ENCODE measurements around the gene CHST10.
"Not testable (repeated sequence)": the region's sequence is repeated elsewhere in the genome, so short reads cannot be mapped to it uniquely, and the experiment has no call there.

The CHST10 gene

GRCh38 chr2:100376836-100377235 is 40.6 kb downstream of the CHST10 start:
- peaks cover 1 to 9% (median 5%) of the 10 kb centered on the region in 11 experiments; a peak in 17 of 22 replicates for H3K9me3 ChIP-seq (replicated peaks in 1 of 11)
- H3K4me3 ChIP-seq: no peak overlapping the region
- no peaks in the 10 kb centered on the region for H3K27me3 ChIP-seq
- no peak overlapping the region for H3K27ac ChIP-seq
- no peak overlapping the region for H3K4me2 ChIP-seq
- H3K9ac ChIP-seq: no peak overlapping the region
- H3K4me1 ChIP-seq: peaks cover 0 to 4% (median 0%) of the 10 kb centered on the region in 10 experiments; a peak in 1 of 20 replicates
- no peak for TF ChIP-seq Cebpa-rat (IDR thresholded peaks at IDR 0.05)
- no peaks in the 10 kb centered on the region for H4K20me1 ChIP-seq
- H3K36me3 ChIP-seq: no peaks in the 10 kb centered on the region

DNA sequence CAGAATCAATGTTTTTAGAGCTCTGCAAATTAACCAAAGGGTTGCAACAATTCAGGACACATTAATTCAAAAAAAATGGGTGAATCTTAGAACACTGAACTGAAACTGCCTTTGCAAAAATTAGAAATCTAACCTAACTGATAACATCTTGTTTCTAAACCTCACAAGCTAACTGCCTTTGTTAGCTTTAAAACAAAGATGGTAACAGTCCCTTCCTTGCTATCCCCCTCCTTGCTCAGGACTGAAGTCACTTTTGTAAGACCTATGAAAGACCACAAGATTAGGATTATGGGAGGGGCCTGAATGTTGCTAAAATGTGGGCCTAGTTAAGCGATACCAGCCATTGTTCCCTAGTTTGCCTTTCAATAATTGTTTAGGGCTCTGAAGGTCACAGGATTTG is 50.3 kb downstream of the CHST10 start:
- H3K4me3 ChIP-seq: no peak overlapping the region
- H3K27ac ChIP-seq: no peak overlapping the region
- peaks cover 0 to 9% (median 0%) of the 10 kb centered on the region in 10 experiments; a peak in 3 of 20 replicates for H3K4me1 ChIP-seq
- TF ChIP-seq Cebpa-rat (IDR thresholded peaks at IDR 0.05): no peak
- no peaks in the 10 kb centered on the region for H4K20me1 ChIP-seq
- no peak overlapping the region for H3K9ac ChIP-seq
- peaks cover 28 to 54% (median 39%) of the 10 kb centered on the region in 11 experiments for H3K9me3 ChIP-seq (replicated peaks in 1 of 11)
- H3K36me3 ChIP-seq: no peaks in the 10 kb centered on the region
- no peaks in the 10 kb centered on the region for H3K27me3 ChIP-seq
- no peak overlapping the region for H3K4me2 ChIP-seq

DNA sequence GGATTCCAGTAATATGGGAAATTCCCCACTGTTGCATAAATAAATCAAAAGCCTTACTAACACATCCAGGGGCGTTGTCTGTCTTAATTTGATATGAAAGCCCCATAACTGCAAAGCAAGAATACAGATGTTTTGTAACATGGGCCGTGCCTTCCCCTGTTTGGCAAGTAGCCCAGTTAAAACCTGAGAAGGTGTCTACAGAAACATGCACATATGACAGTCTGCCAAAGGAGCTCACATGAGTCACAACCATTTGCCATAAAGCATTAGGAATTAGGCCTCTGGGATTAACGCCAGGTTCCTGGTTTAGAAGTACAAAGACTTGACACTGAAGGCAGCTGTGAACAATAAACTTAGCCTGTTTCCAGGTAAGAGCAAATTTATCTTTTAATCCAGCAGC is 52.0 kb downstream of the CHST10 start:
- no peaks in the 10 kb centered on the region for H3K36me3 ChIP-seq
- H3K4me1 ChIP-seq: peaks cover 0 to 9% (median 0%) of the 10 kb centered on the region in 10 experiments; a peak in 3 of 20 replicates
- no peak for TF ChIP-seq Cebpa-rat (IDR thresholded peaks at IDR 0.05)
- H4K20me1 ChIP-seq: no peaks in the 10 kb centered on the region
- no peak overlapping the region for H3K9ac ChIP-seq
- no peak overlapping the region for H3K27ac ChIP-seq
- H3K27me3 ChIP-seq: no peaks in the 10 kb centered on the region
- H3K4me3 ChIP-seq: no peak overlapping the region
- no peak overlapping the region for H3K4me2 ChIP-seq
- H3K9me3 ChIP-seq (replicated peaks in 1 of 11): peaks cover 33 to 55% (median 44%) of the 10 kb centered on the region in 11 experiments

DNA sequence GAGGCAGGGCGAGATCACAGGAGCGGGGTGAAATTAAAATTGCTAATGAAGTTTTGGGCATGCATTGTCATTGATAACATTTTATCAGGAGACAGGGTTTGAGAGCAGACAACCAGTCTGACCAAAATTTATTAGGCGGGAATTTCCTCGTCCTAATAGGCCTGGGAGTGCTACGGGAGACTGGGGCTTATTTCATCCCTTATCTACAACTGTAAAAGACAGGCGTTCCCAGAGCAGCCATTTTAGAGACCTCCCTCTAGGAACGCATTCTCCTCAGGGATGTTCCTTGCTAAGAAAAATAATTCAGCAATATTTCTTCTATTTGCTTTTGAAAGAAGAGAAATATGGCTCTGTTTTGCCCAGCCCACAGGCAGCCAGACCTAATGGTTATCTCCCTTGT is 55.2 kb downstream of the CHST10 start:
- H4K20me1 ChIP-seq, H3K36me3 ChIP-seq, H3K9ac ChIP-seq, H3K4me2 ChIP-seq, H3K27me3 ChIP-seq, H3K4me1 ChIP-seq, H3K4me3 ChIP-seq, H3K27ac ChIP-seq: not testable (repeated sequence)
- H3K9me3 ChIP-seq (replicated peaks in 1 of 11): peaks cover 32 to 60% (median 37%) of the 10 kb centered on the region in 11 experiments

GRCh38 chr2:100359576-100359975 is 57.9 kb downstream of the CHST10 start:
- Histone ChIP-seq H3K4me2 (no peak overlapping the region), H3K27me3 (no peaks in the 10 kb centered on the region), H4K20me1 (no peaks in the 10 kb centered on the region), H3K36me3 (no peaks in the 10 kb centered on the region), H3K9ac (no peak overlapping the region), H3K27ac (no peak overlapping the region), H3K9me3 (replicated peaks in 1 of 11) (peaks cover 37 to 74% (median 47%) of the 10 kb centered on the region in 11 experiments), H3K4me1 (no peaks in the 10 kb centered on the region), H3K4me3 (no peak overlapping the region)
- no peak for TF ChIP-seq Cebpa-rat (IDR thresholded peaks at IDR 0.05)

- H3K27ac ChIP-seq: no peak overlapping the region
- no peak for TF ChIP-seq Cebpa-rat (IDR thresholded peaks at IDR 0.05)
These were observed 58.9 kb downstream of the CHST10 start for GRCh38 chr2:100358554-100358953.

DNA sequence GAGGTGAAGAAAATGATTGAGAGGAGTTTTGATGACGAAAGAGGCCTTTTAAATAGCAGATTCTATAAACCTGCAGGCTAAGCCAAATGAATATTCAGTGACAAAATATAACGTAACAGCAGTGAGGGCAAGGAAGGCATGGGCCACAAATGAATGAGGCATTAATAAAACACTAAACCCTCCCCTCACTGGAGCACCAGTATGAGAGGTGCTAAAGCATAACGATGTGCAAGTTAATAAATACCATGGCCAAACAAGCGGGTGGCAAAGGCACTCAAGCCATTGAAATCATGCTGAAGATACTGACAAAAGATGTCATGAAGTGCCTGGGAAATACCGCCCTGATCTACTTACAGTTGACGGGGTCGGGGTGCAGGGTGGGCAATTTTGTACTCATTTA is 64.9 kb downstream of the CHST10 start:
- no peaks in the 10 kb centered on the region for H3K27me3 ChIP-seq
- TF ChIP-seq Cebpa-rat (IDR thresholded peaks at IDR 0.05): no peak
- H3K4me1 ChIP-seq: no peaks in the 10 kb centered on the region
- H3K36me3 ChIP-seq: no peaks in the 10 kb centered on the region
- H3K9ac ChIP-seq: no peak overlapping the region
- H3K27ac ChIP-seq: no peak overlapping the region
- H3K4me3 ChIP-seq: no peak overlapping the region
- peaks cover 20 to 39% (median 30%) of the 10 kb centered on the region in 11 experiments; a peak in 20 of 22 replicates for H3K9me3 ChIP-seq (replicated peaks in 1 of 11)
- no peak overlapping the region for H3K4me2 ChIP-seq
- no peaks in the 10 kb centered on the region for H4K20me1 ChIP-seq

More at GRCh38 chr2:100358554-100358953, 58.9 kb downstream of the CHST10 start:
- no peak overlapping the region for H3K4me2 ChIP-seq
- no peaks in the 10 kb centered on the region for H3K4me1 ChIP-seq
- peaks cover 37 to 69% (median 46%) of the 10 kb centered on the region in 11 experiments for H3K9me3 ChIP-seq (replicated peaks in 1 of 11)
- H3K36me3 ChIP-seq: no peaks in the 10 kb centered on the region
- no peaks in the 10 kb centered on the region for H3K27me3 ChIP-seq
- H3K4me3 ChIP-seq: no peak overlapping the region
- H4K20me1 ChIP-seq: no peaks in the 10 kb centered on the region
- H3K9ac ChIP-seq: no peak overlapping the region

- Histone ChIP-seq H3K4me1 (no peaks in the 10 kb centered on the region), H3K27me3 (no peaks in the 10 kb centered on the region), H4K20me1 (no peaks in the 10 kb centered on the region), H3K9ac (no peak overlapping the region), H3K4me2 (no peak overlapping the region), H3K27ac (no peak overlapping the region), H3K9me3 (replicated peaks in 1 of 11) (peaks cover 13 to 29% (median 25%) of the 10 kb centered on the region in 11 experiments; a peak in 20 of 22 replicates), H3K36me3 (no peaks in the 10 kb centered on the region), H3K4me3 (no peak overlapping the region)
- no peak for TF ChIP-seq Cebpa-rat (IDR thresholded peaks at IDR 0.05)
These were observed 66.7 kb downstream of the CHST10 start for GRCh38 chr2:100350661-100351185.

DNA sequence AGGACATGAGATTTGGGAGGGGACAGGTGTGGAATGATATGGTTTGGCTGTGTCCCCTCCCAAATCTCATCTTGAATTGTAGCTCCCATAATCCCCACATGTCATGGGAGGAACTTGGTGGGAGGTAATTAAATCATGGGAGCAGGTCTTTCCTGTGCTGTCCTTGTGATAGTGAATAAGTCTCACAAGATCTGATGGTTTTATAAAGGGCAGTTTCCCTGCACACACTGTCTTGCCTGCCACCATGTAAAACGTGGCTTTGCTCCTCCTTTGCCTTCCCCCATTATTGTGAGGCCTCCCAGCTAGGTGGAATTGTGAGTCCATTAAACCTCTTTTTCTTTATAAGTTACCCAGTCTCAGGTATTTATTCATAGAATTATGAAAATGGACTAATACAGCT is 72.3 kb downstream of the CHST10 start:
- not testable (repeated sequence) for H4K20me1 ChIP-seq, H3K36me3 ChIP-seq, H3K4me2 ChIP-seq, H3K9ac ChIP-seq, H3K4me1 ChIP-seq, H3K4me3 ChIP-seq, H3K27ac ChIP-seq, H3K27me3 ChIP-seq
- H3K9me3 ChIP-seq (replicated peaks in 1 of 11): peaks cover 47 to 58% (median 52%) of the 10 kb centered on the region in 11 experiments

GRCh38 chr2:100344433-100344832 is 73.0 kb downstream of the CHST10 start:
- no peaks in the 10 kb centered on the region for H3K27me3 ChIP-seq
- no peak overlapping the region for H3K9ac ChIP-seq
- no peaks in the 10 kb centered on the region for H4K20me1 ChIP-seq
- no peak for TF ChIP-seq Cebpa-rat (IDR thresholded peaks at IDR 0.05)
- H3K4me2 ChIP-seq: no peak overlapping the region
- H3K4me1 ChIP-seq: no peaks in the 10 kb centered on the region
- H3K27ac ChIP-seq: no peak overlapping the region
- no peak overlapping the region for H3K4me3 ChIP-seq
- 0 out of 22 replicates have a peak, but pooled peaks cover 0 to 3% (median 0%) of the 10 kb centered on the region in 11 experiments for H3K36me3 ChIP-seq
- peaks cover 40 to 51% (median 45%) of the 10 kb centered on the region in 11 experiments for H3K9me3 ChIP-seq (replicated peaks in 1 of 11)

- H4K20me1 ChIP-seq, H3K27me3 ChIP-seq, H3K36me3 ChIP-seq, H3K4me3 ChIP-seq, H3K27ac ChIP-seq, H3K4me1 ChIP-seq, H3K9ac ChIP-seq, H3K4me2 ChIP-seq: not testable (repeated sequence)
- peaks cover 34 to 43% (median 38%) of the 10 kb centered on the region in 11 experiments for H3K9me3 ChIP-seq (replicated peaks in 1 of 11)
These were observed 75.0 kb downstream of the CHST10 start for GRCh38 chr2:100342466-100342865.

Data from BLaER1 treated with 17β-estradiol and CSF1 and Interleukin-3, amounts not matched to agents 10 nM and 100 nM (cell line).